HG03060 (cell line): ENCODE measurements around the gene C7orf57.

Experiments
- ATAC-seq: cut with Tn5 transposase; IDR thresholded peaks from one replicate; pipeline ENCODE4 v1.9.1; 2021; ENCODE audit warnings: low read depth, moderate number of reproducible peaks; ENCODE audit not compliant: unreplicated experiment

The C7orf57 gene

GRCh38 chr7:48083114-48083830 lies 47.9 kb downstream of the C7orf57 start:
- no peak for ATAC-seq

DNA sequence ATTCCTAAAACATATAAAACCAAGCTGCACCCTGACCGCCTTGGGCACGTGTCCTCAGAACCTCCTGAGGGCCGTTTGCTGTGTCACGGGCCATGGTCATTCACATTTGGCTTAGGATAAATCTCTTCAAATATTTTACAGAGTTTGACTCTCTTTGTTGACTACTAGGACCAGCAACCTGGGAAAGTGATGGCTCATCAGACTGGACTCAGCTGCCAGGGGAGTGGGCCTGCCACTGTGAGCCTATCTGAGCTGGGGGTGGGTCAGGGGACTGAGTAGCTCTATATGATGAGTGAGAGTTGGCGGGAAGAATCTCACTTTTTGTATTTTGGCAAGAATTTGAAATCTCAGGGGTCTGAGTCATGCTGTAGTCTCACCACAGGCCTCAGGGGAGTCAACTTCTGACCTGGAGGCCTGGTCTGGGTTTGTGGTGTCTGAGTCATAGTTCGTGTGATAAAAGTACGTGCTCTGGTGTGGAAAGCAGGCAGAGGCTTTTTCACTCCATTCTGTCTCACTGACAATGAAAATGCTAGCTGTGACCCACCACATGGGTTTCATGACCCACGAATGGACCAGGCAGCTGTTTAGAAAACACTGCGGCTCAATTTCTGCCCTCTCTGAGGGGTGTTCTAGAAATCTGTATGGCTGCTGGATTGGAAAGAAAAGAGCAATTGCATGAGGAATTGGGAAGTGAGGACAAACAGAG lies 49.5 kb downstream of the C7orf57 start:
- ATAC-seq, result peak; percentile 66

DNA sequence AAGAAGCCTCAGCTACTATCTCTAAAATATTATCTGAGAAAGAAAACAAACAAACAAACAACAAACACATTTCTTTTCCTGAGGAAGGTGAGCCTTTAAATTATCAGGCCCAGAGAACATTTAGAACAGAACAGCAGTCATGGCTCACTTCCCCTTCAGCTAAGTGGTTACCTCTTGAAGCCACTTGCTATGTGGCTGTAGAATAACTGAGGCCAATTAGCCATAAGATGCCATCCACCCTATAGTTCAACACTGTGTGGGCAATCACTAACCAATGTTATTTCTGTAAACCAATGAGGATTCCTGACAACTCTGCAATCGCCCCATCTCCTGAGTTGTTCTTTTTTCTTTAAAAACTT lies 50.1 kb downstream of the C7orf57 start:
- no peak for ATAC-seq

DNA sequence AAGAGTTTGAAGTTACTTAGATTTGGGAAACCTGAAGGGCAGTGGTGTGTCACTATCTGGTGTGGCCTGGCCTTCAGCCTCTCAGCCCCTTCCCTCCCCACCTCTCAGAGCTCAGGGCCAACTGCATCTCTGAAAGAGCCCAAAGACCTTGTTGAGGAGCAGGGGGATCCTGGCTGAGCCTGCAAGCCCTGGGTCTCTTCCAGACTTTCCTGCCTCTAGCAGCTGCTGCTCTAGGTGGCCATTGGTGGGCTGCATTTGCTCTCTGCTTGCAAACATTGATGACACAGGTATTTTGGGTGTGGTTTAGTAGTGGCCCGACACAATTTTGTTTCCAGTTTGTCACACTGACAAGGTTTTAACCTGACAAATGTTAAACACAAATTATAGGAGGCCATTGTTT lies 50.6 kb downstream of the C7orf57 start:
- no peak for ATAC-seq

DNA sequence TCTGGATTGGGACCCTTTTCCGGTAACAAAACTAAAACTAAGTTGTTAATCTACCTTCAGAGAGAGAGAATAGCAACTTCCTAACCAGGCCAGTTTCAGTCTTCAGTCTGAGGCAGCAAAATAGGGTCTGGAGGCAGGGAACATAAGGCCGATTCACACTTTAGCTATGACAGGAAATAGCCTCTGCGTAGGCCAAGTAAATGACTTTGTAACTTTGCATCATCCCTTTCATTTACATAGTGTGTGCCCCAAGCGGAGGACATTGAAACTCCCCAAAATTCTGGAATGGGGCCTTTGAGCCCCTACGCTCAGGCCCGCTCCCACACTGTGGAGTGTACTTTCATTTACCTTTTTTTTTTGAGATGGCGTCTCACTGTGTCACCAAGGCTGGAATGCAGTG lies 52.0 kb downstream of the C7orf57 start:
- peak; percentile 21 for ATAC-seq

DNA sequence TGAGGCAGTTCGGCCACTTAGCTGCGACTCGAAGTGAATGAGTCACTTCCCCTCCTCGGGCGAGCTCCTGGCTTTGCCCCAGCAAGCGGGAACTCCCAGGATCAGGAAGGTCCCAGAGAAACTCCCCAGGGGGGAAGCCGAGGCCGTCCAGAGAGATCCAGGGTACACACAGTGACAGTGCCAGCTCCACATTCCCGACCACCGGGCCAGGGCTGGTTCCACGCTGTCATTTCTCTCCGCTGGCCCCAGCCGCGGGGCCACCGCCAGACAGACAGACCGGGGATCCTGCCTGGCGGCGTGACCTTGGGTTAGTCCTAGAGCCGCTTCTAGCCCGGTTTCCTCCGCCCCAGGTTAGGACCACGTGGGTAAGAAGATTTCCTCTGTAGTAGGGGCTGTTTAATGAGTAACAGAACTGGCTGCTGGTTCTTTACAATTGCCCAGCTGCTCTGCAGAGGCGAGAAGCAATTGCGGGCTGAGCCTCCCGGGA lies 53.3 kb downstream of the C7orf57 start:
- peak; percentile 41 for ATAC-seq

DNA sequence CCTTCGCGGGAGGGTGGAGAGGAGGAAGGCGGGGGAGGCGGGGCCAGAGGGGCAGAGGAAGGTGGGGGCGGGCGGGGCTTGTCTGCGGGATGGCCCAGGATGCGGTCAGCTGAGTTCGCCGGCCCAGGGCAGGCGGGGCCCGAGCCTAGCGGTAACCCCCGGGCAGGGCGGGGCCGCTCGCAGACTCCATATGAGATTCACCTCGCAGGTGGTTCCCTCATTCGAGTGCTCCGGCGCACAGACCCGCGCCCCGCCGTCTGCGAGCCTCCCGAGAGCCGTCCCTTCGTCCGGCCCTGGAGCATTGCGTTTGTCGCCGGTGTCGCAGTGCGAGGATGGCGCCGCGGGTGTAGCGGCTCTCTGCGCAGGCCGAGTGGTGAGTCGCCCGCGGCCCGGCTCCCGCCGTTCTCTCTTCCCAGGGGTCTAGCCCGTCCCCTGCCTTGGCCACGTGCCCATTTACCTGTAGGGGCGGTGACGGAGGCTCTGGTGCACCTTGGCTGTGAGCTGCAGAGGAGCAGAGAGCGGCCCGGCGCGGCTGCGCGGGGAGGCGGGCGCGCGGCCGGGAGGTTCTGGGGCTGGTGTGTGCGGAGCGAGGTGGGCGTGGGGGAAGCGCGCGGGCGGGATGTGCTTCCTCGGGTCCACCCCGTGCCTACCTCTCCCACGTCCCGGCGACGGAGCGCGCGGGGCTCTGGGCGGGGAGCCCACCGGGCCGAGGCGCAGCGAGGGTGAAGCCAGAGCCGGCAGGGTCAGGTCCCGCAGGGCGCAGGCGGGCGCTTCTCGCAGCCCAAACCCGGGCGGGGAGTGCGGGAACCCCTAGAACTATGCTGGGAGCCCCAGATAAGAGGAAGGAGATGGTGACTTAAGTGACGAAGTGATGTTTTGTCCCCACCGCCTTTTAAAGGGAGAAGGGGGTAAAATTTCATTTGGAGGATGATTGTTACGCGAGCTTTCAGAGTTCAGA lies 54.0 kb downstream of the C7orf57 start, which contains the start of gene UPP1:
UPP1 (plus strand) TSS at position 220 of the 958 bp plus-strand sequence. CDS start 5,519 bp downstream, outside the sequence.
- peak; percentile 23 for ATAC-seq

DNA sequence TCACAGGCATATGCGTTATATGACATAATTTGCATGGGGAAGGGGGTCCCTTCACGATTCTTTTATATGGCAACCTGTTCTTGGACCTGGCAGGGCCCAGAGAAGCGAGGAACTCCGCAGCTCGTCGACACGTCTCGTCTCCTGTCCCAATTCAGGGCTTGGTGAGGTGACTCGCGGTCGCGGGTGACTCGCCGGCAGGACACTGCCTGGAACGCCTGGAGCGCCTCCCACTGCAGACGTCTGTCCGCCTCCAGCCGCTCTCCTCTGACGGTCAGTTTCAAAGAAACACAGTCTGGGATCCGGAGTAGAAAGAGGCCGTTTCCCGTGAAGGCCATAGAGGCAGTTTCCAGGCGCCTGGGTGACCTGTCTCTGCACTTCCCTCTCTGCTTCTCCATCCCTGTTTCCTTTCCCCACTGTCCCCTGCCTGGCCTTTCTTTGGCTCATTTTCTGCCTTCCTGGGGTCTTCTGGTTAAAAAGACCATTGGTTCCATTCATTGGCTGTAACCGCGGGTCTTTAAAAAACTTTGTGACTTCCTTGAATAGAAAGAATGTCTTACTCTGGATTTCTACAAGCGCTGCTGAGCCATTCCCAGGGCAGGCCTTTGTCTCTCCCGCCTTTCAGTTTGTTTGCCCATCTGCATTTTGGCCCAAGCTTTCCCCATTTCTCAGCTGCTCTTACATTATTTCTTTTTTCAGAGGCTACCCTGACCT lies 54.9 kb downstream of the C7orf57 start:
- ATAC-seq, result no peak

DNA sequence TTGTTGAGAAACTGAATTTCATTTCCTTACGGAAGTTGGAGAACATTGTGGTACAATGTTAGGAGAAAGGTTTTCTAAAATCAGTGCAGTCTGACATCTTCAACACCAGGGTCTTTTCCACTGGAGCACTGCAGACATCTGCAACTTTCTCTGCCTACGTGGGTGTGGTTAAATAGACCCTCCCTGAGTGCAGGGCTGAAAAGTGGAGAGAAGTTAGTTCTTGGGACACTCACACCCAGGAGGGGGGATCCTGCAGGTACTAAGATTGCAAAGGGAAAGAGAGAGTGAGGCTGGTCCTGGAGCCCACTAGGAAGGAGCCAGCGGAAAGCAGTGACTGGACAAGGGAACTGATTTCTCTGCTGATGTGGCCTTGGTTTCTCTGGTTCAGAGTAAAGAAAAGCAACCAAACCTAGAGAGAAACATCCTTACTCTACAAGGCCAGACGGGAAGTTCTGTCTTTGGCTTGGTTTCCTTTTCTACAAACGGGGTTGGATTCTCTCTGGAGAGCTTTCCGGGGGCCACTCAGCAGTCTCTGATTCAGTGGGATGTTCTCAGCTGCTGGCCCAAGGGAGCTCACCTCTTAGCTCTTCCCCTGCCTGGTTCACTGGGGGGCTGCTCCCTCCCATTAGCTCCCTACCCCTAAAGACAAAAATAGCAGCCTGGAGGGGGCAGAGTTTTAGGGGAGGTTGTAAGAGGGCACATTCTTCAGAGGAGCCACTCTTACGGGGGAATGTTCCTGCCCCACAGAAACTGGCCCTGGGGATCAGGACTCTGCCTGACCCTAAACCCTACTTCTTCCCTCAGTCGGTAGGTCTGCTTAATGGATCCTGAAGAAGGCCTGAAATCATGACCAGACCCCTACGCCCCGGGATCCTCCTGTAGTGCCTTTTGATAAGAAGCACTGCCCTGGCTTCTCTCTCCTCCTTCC lies 56.4 kb downstream of the C7orf57 start:
- ATAC-seq, result no peak

DNA sequence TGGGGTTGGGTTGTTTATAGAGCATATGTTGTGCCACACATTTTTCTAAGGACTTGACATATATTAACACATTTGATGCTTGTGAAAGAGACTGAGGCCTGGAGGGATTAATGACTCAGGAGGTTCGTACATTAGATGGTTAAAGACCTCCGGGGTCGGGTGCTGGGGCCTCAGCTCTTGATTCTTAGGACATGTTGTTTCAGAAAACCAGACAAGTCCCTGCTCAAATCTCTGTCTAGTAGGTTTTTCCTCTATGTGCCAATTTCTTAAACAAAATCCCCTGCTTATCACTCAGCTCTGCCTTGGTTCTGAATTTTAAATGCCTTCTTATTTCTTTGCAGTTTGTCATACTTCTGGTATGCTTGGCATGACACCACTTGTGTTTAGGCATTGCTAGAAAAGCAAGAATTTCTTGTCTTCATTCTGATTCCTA lies 59.5 kb downstream of the C7orf57 start:
- no peak for ATAC-seq

DNA sequence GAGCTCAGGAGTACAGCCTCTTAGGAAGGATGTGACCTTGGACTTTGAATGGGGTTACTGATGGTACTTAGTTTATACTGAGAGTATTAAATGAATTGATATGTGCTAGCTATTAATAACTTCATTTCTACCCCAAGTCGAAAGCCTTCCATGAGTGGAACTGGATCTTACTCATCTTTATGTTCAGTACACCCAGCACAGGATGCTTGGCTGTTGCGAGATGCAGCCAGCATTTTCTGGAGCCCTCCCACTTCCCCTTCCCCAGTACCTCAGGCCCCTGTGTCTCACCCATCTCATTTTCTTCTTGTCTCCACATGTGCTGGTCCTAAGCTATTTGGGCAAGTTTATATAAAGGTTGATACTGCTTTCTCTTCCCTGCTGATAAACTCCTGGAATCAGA lies 60.9 kb downstream of the C7orf57 start:
- ATAC-seq, result no peak

DNA sequence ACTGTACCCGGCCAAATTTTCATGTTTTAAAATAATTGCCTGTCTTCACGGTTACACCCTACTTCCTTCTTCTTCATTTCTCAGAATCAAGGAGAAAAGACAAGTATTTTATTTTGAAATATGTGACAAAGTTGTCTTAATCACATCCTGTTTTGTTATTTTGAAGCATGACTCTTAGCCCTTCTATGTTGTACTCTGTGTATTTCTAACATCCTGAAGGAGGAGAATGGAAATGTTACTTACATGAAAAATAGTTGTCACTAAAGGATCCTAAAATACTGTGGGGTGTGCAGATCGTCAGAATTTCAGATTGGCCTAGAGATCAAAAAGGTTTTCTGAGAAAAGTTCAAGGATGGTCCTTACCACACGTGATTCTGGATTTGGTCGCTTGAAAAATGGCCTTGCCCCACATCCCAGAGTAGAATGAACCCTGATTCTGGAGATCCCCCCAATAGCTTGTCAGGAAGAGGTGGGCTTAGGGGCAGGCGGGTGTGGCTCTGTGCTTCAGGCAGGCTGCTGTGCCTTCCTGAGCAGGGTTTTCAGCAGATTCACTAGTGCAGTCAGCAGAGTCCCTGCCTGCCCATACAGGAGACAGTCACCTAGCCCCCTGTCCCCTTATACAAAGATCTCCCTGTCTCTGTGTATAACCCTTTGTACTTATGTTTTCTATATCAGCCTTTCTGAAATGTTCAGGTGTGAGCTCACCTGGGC lies 62.3 kb downstream of the C7orf57 start:
- ATAC-seq, result no peak

GRCh38 chr7:48098846-48099245 lies 63.5 kb downstream of the C7orf57 start:
- ATAC-seq, result no peak

DNA sequence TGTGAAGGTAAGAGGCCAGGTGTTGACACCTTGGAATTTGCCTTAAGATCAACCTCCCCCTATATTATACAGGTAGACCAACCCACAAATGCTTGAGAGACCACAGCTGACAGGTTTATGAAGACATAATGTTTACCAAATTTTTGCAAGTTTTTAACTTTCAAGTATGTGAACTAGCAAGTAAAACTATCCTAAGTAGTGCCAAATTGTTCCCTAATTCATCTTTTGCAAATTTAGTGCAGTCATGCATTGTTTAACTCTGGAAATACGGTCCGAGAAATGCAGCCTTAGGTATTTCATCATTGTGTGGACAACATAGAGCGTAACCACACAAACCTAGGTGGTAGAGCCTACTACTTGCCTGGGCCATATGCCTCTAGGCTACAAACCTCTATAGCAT lies 64.4 kb downstream of the C7orf57 start:
- no peak for ATAC-seq

DNA sequence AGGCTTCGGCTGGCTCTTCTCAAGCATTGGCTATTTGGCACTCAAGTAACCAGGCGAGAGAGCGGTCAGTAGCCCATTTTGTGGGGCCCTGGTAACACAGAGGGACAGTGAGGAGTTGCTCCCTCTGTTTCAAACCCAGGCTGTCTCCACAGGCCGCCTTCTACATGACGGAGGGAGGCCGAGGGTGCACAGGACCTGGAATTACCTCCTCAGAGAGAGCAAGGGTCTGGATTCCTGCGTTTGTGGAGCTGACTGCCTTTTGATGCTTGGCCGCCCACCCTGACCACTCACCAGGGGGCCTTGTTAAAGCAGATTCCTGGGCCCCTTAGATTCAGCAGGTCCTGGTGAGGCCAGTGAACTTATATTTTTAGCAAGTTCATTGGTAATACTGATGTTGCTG lies 66.0 kb downstream of the C7orf57 start:
- no peak for ATAC-seq

GRCh38 chr7:48101968-48102367 lies 66.6 kb downstream of the C7orf57 start:
- ATAC-seq, result no peak

GRCh38 chr7:48102530-48102929 lies 67.2 kb downstream of the C7orf57 start:
- ATAC-seq, result no peak

DNA sequence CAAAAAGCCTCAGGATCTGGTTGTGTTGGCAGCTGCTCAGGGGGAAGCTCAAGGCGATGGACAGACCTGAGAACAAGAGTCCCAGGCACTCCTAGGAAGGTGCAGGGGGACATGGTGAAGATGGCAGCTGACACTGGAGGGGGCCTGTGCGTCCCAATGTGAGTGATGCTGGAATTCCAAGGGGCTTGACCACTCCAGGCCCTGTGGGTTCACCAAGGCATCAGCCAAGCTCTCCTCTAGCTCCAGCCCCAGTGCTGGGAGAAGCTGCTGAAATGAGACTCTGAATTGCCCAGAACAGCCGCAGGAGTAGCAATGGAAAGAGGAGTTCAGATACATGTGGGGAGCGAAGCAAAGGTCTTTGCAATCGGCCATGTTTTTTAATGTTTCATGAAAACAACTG lies 69.7 kb downstream of the C7orf57 start:
- ATAC-seq, result no peak
